B cell (primary cell): ENCODE data around the gene AOPEP.

Source experiments
- CTCF ChIP-seq: fragments of 200-600 bp; IDR thresholded peaks from one replicate; pipeline ENCODE4 v1.8.0; 2022; ENCODE audit warnings: antibody characterized with exemption, mild to moderate bottlenecking
- EZH2 ChIP-seq: IDR thresholded peaks from 2 replicates; pipeline ENCODE4 v1.6.1; 2012; ENCODE audit warnings: borderline replicate concordance, low read depth, mild to moderate bottlenecking, moderate library complexity, low read length; ENCODE audit not compliant: insufficient read depth, poor library complexity, severe bottlenecking

- TF ChIP-seq CTCF (no peak), EZH2 (no peak)
Observed at GRCh38 chr9:95044731-95045508, 318.4 kb downstream of the AOPEP start.
